H9 (cell line): ENCODE measurements around the gene TRAF3IP1. TPM values are rescaled to one million over a fixed set of nuclear protein-coding genes. Genes with fewer than 3 reads are reported as not detected.

Source experiments
- DNase-seq: peaks from one replicate; pipeline ENCODE4 v3.0.0-alpha.2; 2017
- H2AFZ ChIP-seq: one replicate; pipeline ENCODE4 v1.6.1; 2013; ENCODE audit warnings: mild to moderate bottlenecking, low read length, control low read depth, moderate library complexity
- H2AK5ac ChIP-seq: 2 replicates; pipeline ENCODE4 v1.6.1; 2013; ENCODE audit warnings: low read length, control low read depth, mixed read lengths; ENCODE audit not compliant: insufficient read length
- H2BK120ac ChIP-seq: one replicate; pipeline ENCODE4 v1.6.1; 2013; ENCODE audit warnings: low read depth, mild to moderate bottlenecking, low read length, control low read depth, inconsistent platforms; ENCODE audit not compliant: poor library complexity, severe bottlenecking
- H2BK12ac ChIP-seq: 2 replicates; pipeline ENCODE4 v1.6.1; 2013; ENCODE audit warnings: low read length, control low read depth, mixed read lengths, low read depth; ENCODE audit not compliant: insufficient read length
- H2BK15ac ChIP-seq: 2 replicates; pipeline ENCODE4 v1.6.1; 2013; ENCODE audit warnings: low read depth, low read length, control low read depth
- H2BK20ac ChIP-seq: one replicate; pipeline ENCODE4 v1.6.1; 2013; ENCODE audit warnings: low read depth, mild to moderate bottlenecking, low read length, control low read depth, inconsistent platforms; ENCODE audit not compliant: poor library complexity, severe bottlenecking
- H2BK5ac ChIP-seq: 2 replicates; pipeline ENCODE4 v1.6.1; 2013; ENCODE audit warnings: low read length, control low read depth, mixed read lengths; ENCODE audit not compliant: insufficient read length
- H3K14ac ChIP-seq: 2 replicates; pipeline ENCODE4 v1.6.1; 2013; ENCODE audit warnings: low read length, control low read depth; ENCODE audit not compliant: insufficient read depth
- H3K18ac ChIP-seq: 2 replicates; pipeline ENCODE4 v1.6.1; 2013; ENCODE audit warnings: low read depth, mild to moderate bottlenecking, mixed read lengths, low read length, control low read depth; ENCODE audit not compliant: insufficient read length
- H3K23ac ChIP-seq: 2 replicates; pipeline ENCODE4 v1.6.1; 2013; ENCODE audit warnings: low read length, control low read depth, mixed read lengths, low read depth; ENCODE audit not compliant: insufficient read length
- H3K23me2 ChIP-seq: 2 replicates; pipeline ENCODE4 v1.6.1; 2013; ENCODE audit warnings: low read depth, mild to moderate bottlenecking, mixed read lengths, low read length, control low read depth; ENCODE audit not compliant: insufficient read length, poor library complexity, severe bottlenecking
- H3K27ac ChIP-seq: 2 replicates; pipeline ENCODE4 v1.5.1; 2013; ENCODE audit warnings: low read length, control low read depth, mixed read lengths, low read depth; ENCODE audit not compliant: insufficient read length
- H3K27me3 ChIP-seq: 2 replicates; pipeline ENCODE4 v1.6.1; 2013; ENCODE audit warnings: low read length, control low read depth, inconsistent platforms; ENCODE audit not compliant: insufficient read depth
- H3K4ac ChIP-seq: 2 replicates; pipeline ENCODE4 v1.6.1; 2013; ENCODE audit warnings: low read depth, mild to moderate bottlenecking, control low read depth, inconsistent platforms, low read length, moderate library complexity
- H3K4me1 ChIP-seq: 2 replicates; pipeline ENCODE4 v1.6.1; 2013; ENCODE audit warnings: low read length, control low read depth, inconsistent platforms; ENCODE audit not compliant: insufficient read depth
- H3K4me2 ChIP-seq: 2 replicates; pipeline ENCODE4 v1.6.1; 2013; ENCODE audit warnings: low read length, control low read depth, mixed read lengths; ENCODE audit not compliant: insufficient read length, insufficient read depth
- H3K56ac ChIP-seq: 2 replicates; pipeline ENCODE4 v1.6.1; 2013; ENCODE audit warnings: low read depth, mild to moderate bottlenecking, mixed read lengths, low read length, control low read depth; ENCODE audit not compliant: insufficient read length
- H3K79me1 ChIP-seq: 2 replicates; pipeline ENCODE4 v1.6.1; 2013; ENCODE audit warnings: low read depth, mild to moderate bottlenecking, moderate library complexity, low read length, control low read depth, inconsistent platforms; ENCODE audit not compliant: insufficient read depth, poor library complexity, severe bottlenecking
- H3K79me2 ChIP-seq: 2 replicates; pipeline ENCODE4 v1.6.1; 2013; ENCODE audit warnings: low read length, control low read depth, inconsistent platforms; ENCODE audit not compliant: insufficient read depth
- H3K9ac ChIP-seq: 2 replicates; pipeline ENCODE4 v1.6.1; 2013; ENCODE audit warnings: low read length, control low read depth, mixed read lengths; ENCODE audit not compliant: insufficient read length; ENCODE audit errors: extremely low read depth
- H3K9me3 ChIP-seq: one replicate; pipeline ENCODE4 v1.6.1; 2013; ENCODE audit warnings: low read depth, low read length, inconsistent platforms; ENCODE audit not compliant: control insufficient read depth
- H3T11ph ChIP-seq: one replicate; pipeline ENCODE4 v1.6.1; 2013; ENCODE audit warnings: mild to moderate bottlenecking, low read length, control low read depth, inconsistent platforms
- H4K20me1 ChIP-seq: one replicate; pipeline ENCODE4 v1.6.1; 2013; ENCODE audit not compliant: control insufficient read depth, insufficient read length, insufficient read depth
- H4K5ac ChIP-seq: 2 replicates; pipeline ENCODE4 v1.6.1; 2013; ENCODE audit warnings: low read depth, mild to moderate bottlenecking, mixed read lengths, low read length, control low read depth; ENCODE audit not compliant: insufficient read length
- H4K8ac ChIP-seq: replicated peaks from 2 replicates; pipeline ENCODE4 v1.6.1; 2013; ENCODE audit warnings: low read length, control low read depth, mixed read lengths, low read depth; ENCODE audit not compliant: insufficient read length
- H4K91ac ChIP-seq: 2 replicates; pipeline ENCODE4 v1.6.1; 2013; ENCODE audit warnings: low read depth, mild to moderate bottlenecking, moderate library complexity, mixed read lengths, low read length, control low read depth; ENCODE audit not compliant: insufficient read length
- H3K27ac Mint-ChIP-seq, 3 experiments: 2 replicates in 2 of 3; 3 replicates in 1 of 3; pipeline ENCODE4 v1.8.0; 2020 to 2021; ENCODE audit warnings: mixed read lengths in 3 of 3, mild to moderate bottlenecking in 1 of 3, moderate library complexity in 1 of 3
- H3K27me3 Mint-ChIP-seq: 2 replicates; pipeline ENCODE4 v1.8.0; 2021; ENCODE audit warnings: low read depth, mild to moderate bottlenecking, moderate library complexity, mixed read lengths
- H3K36me3 Mint-ChIP-seq, 3 experiments: 2 replicates in 2 of 3; 3 replicates in 1 of 3; pipeline ENCODE4 v1.8.0; 2020 to 2021; ENCODE audit warnings: low read depth in 3 of 3, mixed read lengths in 3 of 3; ENCODE audit not compliant: insufficient read depth in 1 of 3
- H3K4me1 Mint-ChIP-seq, 2 experiments: 2 replicates each; pipeline ENCODE4 v1.8.0; 2020; ENCODE audit warnings: mixed read lengths in 2 of 2
- H3K4me3 Mint-ChIP-seq, 2 experiments: 2 replicates in 1 of 2; 3 replicates in 1 of 2; pipeline ENCODE4 v1.8.0; 2020 to 2021; ENCODE audit warnings: mild to moderate bottlenecking in 2 of 2, mixed read lengths in 2 of 2, moderate library complexity in 1 of 2
- H3K9me3 Mint-ChIP-seq, 2 experiments: 2 replicates in 1 of 2; 3 replicates in 1 of 2; pipeline ENCODE4 v1.8.0; 2020; ENCODE audit warnings: mild to moderate bottlenecking in 2 of 2, mixed read lengths in 2 of 2, moderate library complexity in 1 of 2
- WGBS: extraction: QIAGEN DNeasy Blood & Tissue Kit; methylation state at CpG from one replicate; pipeline ENCODE4 v1.1.7; 2013; ENCODE audit warnings: missing lambda C conversion rate, low lambda C conversion rate, mixed read lengths; ENCODE audit not compliant: insufficient read length; ENCODE audit errors: extremely low coverage; 5-methylcytosine and 5-hydroxymethylcytosine counted together
- total RNA-seq: library from RNA; stranded (reverse); gene quantifications from 2 replicates; pipeline ENCODE4 v1.2.1, GENCODE V29; 2021
- TF ChIP-seq, protein P1 (sequence below): fragments of 200-600 bp; sonication (generic); conservative IDR thresholded peaks from 3 replicates; pipeline ENCODE4 v1.8.0; 2021; ENCODE audit warnings: antibody characterized with exemption, mild to moderate bottlenecking

Gene TRAF3IP1
- total RNA-seq, 1 experiment from 2014 or later = 16.4 TPM

DNA sequence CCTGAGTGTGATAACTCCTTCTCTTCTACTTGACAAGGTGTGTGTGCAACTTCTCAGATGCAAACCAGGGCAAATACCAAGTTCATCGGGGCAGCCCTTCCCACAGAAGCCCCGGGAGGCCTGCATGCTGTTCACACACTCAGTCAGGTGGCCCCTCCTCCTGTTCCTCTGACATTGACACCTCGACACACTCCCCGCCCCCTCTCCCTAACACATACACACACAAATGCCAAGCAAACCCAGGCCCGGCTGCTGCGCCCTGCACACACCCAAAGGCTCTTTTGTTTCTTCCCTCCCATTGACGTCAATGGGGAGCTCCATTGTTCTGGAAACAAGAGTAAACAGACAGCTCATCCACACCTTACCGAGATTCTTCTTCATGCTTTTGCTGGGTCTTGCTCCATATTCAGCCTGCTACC is 30.2 kb upstream of the TRAF3IP1 start:
- Histone ChIP-seq H4K8ac (no peak overlapping the region), H3K4me2 (peak overlapping the region; percentile 80), H3K9ac (no peak overlapping the region), H3K14ac (no peak overlapping the region), H3K4me1 (no peaks in the 10 kb centered on the region; the same call in 1 of the 2 replicates), H2AK5ac (no peak overlapping the region), H4K5ac (no peak overlapping the region), H3T11ph (no peak overlapping the region), H2BK5ac (no peak overlapping the region), H3K18ac (no peak overlapping the region), H2BK20ac (no peak overlapping the region), H3K27me3 (no peaks in the 10 kb centered on the region), H3K9me3 (no peaks in the 10 kb centered on the region), H2AFZ (no peak overlapping the region), H2BK120ac (no peak overlapping the region), H3K23ac (no peak overlapping the region), H3K56ac (no peak overlapping the region), H4K20me1 (no peaks in the 10 kb centered on the region), H3K4ac (no peak overlapping the region), H3K79me2 (no peaks in the 10 kb centered on the region), H2BK12ac (no peak overlapping the region), H3K79me1 (no peaks in the 10 kb centered on the region), H3K23me2 (peaks cover 11% of the 10 kb centered on the region), H4K91ac (no peak overlapping the region), H2BK15ac (no peak overlapping the region), H3K27ac (no peak overlapping the region)
- Mint-ChIP-seq H3K36me3 (no peaks in the 10 kb centered on the region; a peak in 1 of 7 replicates), H3K27ac (peak overlapping the region in 2 of 3 experiments; percentile 20 to 51; a peak in 2 of 7 replicates), H3K4me1 (peaks cover 32 to 45% of the 10 kb centered on the region in 2 experiments), H3K9me3 (no peaks in the 10 kb centered on the region), H3K4me3 (peak overlapping the region; percentile 69 to 84), H3K27me3 (peaks cover 18% of the 10 kb centered on the region)
- TF ChIP-seq, protein P1, sequence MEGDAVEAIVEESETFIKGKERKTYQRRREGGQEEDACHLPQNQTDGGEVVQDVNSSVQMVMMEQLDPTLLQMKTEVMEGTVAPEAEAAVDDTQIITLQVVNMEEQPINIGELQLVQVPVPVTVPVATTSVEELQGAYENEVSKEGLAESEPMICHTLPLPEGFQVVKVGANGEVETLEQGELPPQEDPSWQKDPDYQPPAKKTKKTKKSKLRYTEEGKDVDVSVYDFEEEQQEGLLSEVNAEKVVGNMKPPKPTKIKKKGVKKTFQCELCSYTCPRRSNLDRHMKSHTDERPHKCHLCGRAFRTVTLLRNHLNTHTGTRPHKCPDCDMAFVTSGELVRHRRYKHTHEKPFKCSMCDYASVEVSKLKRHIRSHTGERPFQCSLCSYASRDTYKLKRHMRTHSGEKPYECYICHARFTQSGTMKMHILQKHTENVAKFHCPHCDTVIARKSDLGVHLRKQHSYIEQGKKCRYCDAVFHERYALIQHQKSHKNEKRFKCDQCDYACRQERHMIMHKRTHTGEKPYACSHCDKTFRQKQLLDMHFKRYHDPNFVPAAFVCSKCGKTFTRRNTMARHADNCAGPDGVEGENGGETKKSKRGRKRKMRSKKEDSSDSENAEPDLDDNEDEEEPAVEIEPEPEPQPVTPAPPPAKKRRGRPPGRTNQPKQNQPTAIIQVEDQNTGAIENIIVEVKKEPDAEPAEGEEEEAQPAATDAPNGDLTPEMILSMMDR = no peak
- peak; percentile 67 for DNase-seq
- WGBS = no CpG with 5 or more reads among the region's 8 CpGs
